Smooth muscle cell (in vitro differentiated cells): ENCODE results near the gene INPP4A. TPM values are rescaled to one million over a fixed set of nuclear protein-coding genes. Genes with fewer than 3 reads are reported as not detected.

ENCODE experiments used
- DNase-seq: peaks from one replicate; lab custom pipeline; 2025; ENCODE audit not compliant: unreplicated experiment; lab: John Stamatoyannopoulos, UW
- H2AFZ ChIP-seq: fragments of 200-600 bp; sonication (generic); 2 replicates; pipeline ENCODE4 v1.6.0; 2016; ENCODE audit warnings: antibody characterized with exemption, low read depth, mild to moderate bottlenecking
- H3F3A ChIP-seq: fragments of 200-600 bp; sonication (generic); 2 replicates; pipeline ENCODE4 v1.6.0; 2017; ENCODE audit warnings: antibody characterized with exemption, low read depth
- H3K27ac ChIP-seq: fragments of 200-600 bp; sonication (generic); 2 replicates; pipeline ENCODE4 v1.5.1; 2016; ENCODE audit warnings: low read depth, mild to moderate bottlenecking
- H3K27me3 ChIP-seq: fragments of 200-600 bp; sonication (generic); 2 replicates; pipeline ENCODE4 v1.6.1; 2016; ENCODE audit warnings: low read depth, mild to moderate bottlenecking
- H3K36me3 ChIP-seq: fragments of 200-600 bp; sonication (generic); 2 replicates; pipeline ENCODE4 v1.5.1; 2016; ENCODE audit warnings: low read depth
- H3K4me1 ChIP-seq: fragments of 200-600 bp; sonication (generic); 2 replicates; pipeline ENCODE4 v1.5.1; 2016; ENCODE audit warnings: low read depth
- H3K4me2 ChIP-seq: fragments of 200-600 bp; sonication (generic); 2 replicates; pipeline ENCODE4 v1.6.0; 2016; ENCODE audit warnings: mild to moderate bottlenecking
- H3K4me3 ChIP-seq: fragments of 200-600 bp; sonication (generic); 2 replicates; pipeline ENCODE4 v1.5.1; 2016; ENCODE audit warnings: mild to moderate bottlenecking
- H3K79me2 ChIP-seq: fragments of 200-600 bp; sonication (generic); 2 replicates; pipeline ENCODE4 v1.6.0; 2016; ENCODE audit warnings: low read depth, mild to moderate bottlenecking
- H3K9ac ChIP-seq: fragments of 200-600 bp; sonication (generic); 2 replicates; pipeline ENCODE4 v1.6.0; 2016; ENCODE audit warnings: low read depth
- H3K9me3 ChIP-seq: fragments of 200-600 bp; sonication (generic); replicated peaks from 2 replicates; pipeline ENCODE4 v1.5.1; 2016; ENCODE audit warnings: low read depth
- H4K20me1 ChIP-seq: fragments of 200-600 bp; sonication (generic); 2 replicates; pipeline ENCODE4 v1.6.0; 2016; ENCODE audit warnings: low read depth
- WGBS: methylation state at CpG from one replicate; pipeline ENCODE4 v1.1.7; 2016; ENCODE audit warnings: low lambda C conversion rate; 5-methylcytosine and 5-hydroxymethylcytosine counted together
- polyA plus RNA-seq: library from polyadenylated mRNA; unstranded; fragments of >200 nt; fragmentation: Nextera tagmentation; extraction: Ambion mirVana; gene quantifications from 2 replicates; pipeline ENCODE4 v1.2.1, GENCODE V29; 2016
- total RNA-seq: library from RNA; depleted of rRNA; stranded (reverse); fragments of >200 nt; gene quantifications from 2 replicates; pipeline ENCODE4 v1.2.3, GENCODE V29; 2014
- TF ChIP-seq, protein P1 (sequence below): fragments of 200-600 bp; sonication (generic); IDR thresholded peaks from 2 replicates; pipeline ENCODE4 v1.5.1; 2017; ENCODE audit warnings: borderline replicate concordance, mild to moderate bottlenecking, antibody characterized with exemption; ENCODE audit not compliant: insufficient read depth, poor library complexity, severe bottlenecking

Gene INPP4A
- total and polyA plus RNA-seq, 2 experiments from 2014 or later, result 10.1 to 17.3 TPM

DNA sequence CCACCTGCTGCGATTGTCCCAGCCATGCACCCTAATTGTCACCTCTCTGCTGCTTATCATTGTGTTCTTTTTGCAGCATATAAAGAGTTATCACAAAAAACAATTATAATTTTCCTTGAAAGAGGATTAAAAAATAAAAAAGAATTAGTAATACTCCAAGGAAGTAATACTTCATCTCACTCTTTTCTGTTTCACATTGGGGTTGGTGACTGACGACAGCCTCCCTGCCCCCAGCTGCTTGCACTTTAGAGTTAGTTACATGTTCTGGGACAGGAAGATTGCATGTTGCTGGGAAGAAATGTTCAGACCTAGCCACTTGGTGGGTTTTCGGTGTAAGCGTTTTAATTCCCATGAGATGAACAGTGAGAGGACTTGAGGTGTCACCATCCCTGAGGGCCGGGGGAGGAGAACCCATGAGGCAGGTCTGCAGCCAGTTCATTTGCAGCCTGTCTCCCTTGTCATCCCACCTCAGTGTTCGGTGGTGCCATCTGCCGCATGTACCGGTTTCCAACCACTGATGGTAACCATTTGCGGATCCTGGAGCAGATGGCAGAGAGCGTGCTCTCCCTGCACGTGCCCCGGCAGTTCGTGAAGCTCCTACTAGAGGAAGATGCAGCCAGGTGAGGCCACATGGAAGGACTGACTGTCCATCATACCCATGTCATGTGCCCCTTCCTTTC lies 94.5 kb downstream of the INPP4A start:
- H3K27me3 ChIP-seq, result no peaks in the 10 kb centered on the region
- no peak overlapping the region for H3K9ac ChIP-seq
- H3K4me2 ChIP-seq, result no peak overlapping the region
- 93% methylated on average over 13 of the region's 13 CpGs for WGBS
- no peaks in the 10 kb centered on the region for H3F3A ChIP-seq
- no peak overlapping the region for H3K27ac ChIP-seq
- no peaks in the 10 kb centered on the region for H3K9me3 ChIP-seq
- H3K36me3 ChIP-seq, result no peaks in the 10 kb centered on the region
- TF ChIP-seq, protein P1, sequence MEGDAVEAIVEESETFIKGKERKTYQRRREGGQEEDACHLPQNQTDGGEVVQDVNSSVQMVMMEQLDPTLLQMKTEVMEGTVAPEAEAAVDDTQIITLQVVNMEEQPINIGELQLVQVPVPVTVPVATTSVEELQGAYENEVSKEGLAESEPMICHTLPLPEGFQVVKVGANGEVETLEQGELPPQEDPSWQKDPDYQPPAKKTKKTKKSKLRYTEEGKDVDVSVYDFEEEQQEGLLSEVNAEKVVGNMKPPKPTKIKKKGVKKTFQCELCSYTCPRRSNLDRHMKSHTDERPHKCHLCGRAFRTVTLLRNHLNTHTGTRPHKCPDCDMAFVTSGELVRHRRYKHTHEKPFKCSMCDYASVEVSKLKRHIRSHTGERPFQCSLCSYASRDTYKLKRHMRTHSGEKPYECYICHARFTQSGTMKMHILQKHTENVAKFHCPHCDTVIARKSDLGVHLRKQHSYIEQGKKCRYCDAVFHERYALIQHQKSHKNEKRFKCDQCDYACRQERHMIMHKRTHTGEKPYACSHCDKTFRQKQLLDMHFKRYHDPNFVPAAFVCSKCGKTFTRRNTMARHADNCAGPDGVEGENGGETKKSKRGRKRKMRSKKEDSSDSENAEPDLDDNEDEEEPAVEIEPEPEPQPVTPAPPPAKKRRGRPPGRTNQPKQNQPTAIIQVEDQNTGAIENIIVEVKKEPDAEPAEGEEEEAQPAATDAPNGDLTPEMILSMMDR, result no peak
- no peak overlapping the region for H2AFZ ChIP-seq
- H3K4me3 ChIP-seq, result no peak overlapping the region
- no peaks in the 10 kb centered on the region for H4K20me1 ChIP-seq
- no peaks in the 10 kb centered on the region for H3K79me2 ChIP-seq
- no peaks in the 10 kb centered on the region for H3K4me1 ChIP-seq
- no peak for DNase-seq

DNA sequence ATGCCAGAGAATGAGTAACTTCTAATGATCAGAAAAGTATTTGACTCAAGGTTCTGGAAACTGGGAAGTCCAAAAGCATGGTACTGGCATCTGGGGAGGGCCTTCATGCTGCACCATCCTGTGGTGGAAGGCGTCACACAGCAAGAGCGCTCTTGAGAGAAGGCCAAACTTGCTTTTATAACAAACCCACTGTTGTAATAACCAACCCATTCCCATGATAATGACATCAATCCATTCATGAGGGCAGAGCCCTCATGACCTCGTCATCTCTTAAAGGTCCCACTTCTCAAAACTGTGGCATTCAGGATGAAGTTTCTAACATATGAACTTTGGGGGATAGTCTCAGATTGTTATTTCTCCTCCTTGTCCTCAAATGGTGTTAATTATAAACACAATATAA lies 95.9 kb downstream of the INPP4A start:
- H3K9me3 ChIP-seq, result no peaks in the 10 kb centered on the region
- 98% methylated on average over 3 of the region's 3 CpGs for WGBS
- no peak overlapping the region for H3K4me2 ChIP-seq
- no peak for DNase-seq
- no peak overlapping the region for H3K27ac ChIP-seq
- H2AFZ ChIP-seq, result no peak overlapping the region
- H4K20me1 ChIP-seq, result no peaks in the 10 kb centered on the region
- no peaks in the 10 kb centered on the region for H3K27me3 ChIP-seq
- H3K4me3 ChIP-seq, result no peak overlapping the region
- H3K9ac ChIP-seq, result no peak overlapping the region
- no peaks in the 10 kb centered on the region for H3K36me3 ChIP-seq
- H3K79me2 ChIP-seq, result no peaks in the 10 kb centered on the region
- H3F3A ChIP-seq, result no peaks in the 10 kb centered on the region
- H3K4me1 ChIP-seq, result no peaks in the 10 kb centered on the region
- TF ChIP-seq, protein P1, result no peak

DNA sequence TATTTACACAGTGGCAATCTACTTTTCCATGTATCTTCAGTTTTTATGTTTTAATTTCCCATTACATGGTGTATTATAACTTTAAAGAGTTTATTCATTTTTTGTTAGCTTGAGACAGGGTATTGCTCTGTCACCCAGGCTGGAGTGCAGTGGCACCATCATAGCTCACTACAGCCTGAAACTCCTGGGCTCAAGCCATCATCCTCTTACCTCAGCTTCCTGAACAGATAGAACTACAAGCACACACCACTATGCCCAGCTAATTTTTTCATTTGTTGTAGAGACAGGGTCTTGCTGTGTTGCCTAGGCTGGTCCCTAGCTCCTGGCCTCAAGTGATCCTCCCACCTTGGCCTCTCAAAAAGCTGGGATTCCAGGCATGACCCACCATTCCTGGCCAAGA lies 96.8 kb downstream of the INPP4A start:
- Histone ChIP-seq H2AFZ (no peak overlapping the region), H3K36me3 (no peaks in the 10 kb centered on the region), H3F3A (no peaks in the 10 kb centered on the region), H3K4me2 (no peak overlapping the region), H3K9me3 (no peaks in the 10 kb centered on the region), H3K9ac (no peak overlapping the region), H3K27me3 (no peaks in the 10 kb centered on the region), H3K4me1 (no peaks in the 10 kb centered on the region), H3K27ac (no peak overlapping the region), H3K4me3 (no peak overlapping the region), H4K20me1 (no peaks in the 10 kb centered on the region), H3K79me2 (no peaks in the 10 kb centered on the region)
- no peak for DNase-seq
- TF ChIP-seq, protein P1, result no peak

DNA sequence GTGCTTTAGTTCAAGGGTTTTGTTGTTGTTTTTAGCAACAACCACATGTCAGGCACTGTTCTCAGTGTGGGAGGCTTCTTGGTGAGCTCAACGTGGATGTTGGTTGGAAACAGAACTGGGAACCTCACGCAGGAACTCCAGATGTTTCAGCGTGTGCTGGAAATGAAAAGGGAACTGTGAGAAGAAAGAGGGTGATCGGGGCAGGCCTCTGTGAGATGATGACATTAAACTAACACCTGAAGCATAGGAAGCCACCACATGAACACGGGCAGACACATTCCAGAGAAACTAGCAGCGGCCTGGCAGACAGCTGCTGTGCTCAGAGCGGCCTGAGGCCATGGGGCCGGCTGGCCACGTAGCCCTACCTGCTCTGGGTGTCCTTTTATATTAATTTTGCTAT lies 97.2 kb downstream of the INPP4A start:
- H3K9ac ChIP-seq, result no peak overlapping the region
- H3K36me3 ChIP-seq, result no peaks in the 10 kb centered on the region
- no peaks in the 10 kb centered on the region for H3K9me3 ChIP-seq
- no peaks in the 10 kb centered on the region for H3K27me3 ChIP-seq
- TF ChIP-seq, protein P1, result no peak
- H3F3A ChIP-seq, result no peaks in the 10 kb centered on the region
- DNase-seq, result no peak
- no peak overlapping the region for H3K4me2 ChIP-seq
- no peaks in the 10 kb centered on the region for H3K4me1 ChIP-seq
- 74% methylated on average over 9 of the region's 9 CpGs for WGBS
- no peaks in the 10 kb centered on the region for H3K79me2 ChIP-seq
- no peak overlapping the region for H3K4me3 ChIP-seq
- no peak overlapping the region for H2AFZ ChIP-seq
- H3K27ac ChIP-seq, result no peak overlapping the region
- no peaks in the 10 kb centered on the region for H4K20me1 ChIP-seq
